HG02943 (cell line): Measurements from ENCODE around the gene RAD50.

Source experiments
- ATAC-seq: cut with Tn5 transposase; IDR thresholded peaks from one replicate; pipeline ENCODE4 v1.9.1; 2021; ENCODE audit warnings: mild to moderate bottlenecking, low read depth, moderate library complexity; ENCODE audit not compliant: unreplicated experiment

RAD50 gene

GRCh38 chr5:132673488-132673887, 116.7 kb downstream of the RAD50 start:
- no peak for ATAC-seq

GRCh38 chr5:132673939-132674630, 117.3 kb downstream of the RAD50 start, which contains the start of gene IL4:
TSS of gene IL4 (plus strand) at chr5:132673989. CDS start at chr5:132674051, 62 bp downstream.
- no peak for ATAC-seq

GRCh38 chr5:132674671-132675506, 118.1 kb downstream of the RAD50 start:
- ATAC-seq: peak; percentile 85

- ATAC-seq: no peak
These were observed 119.3 kb downstream of the RAD50 start for GRCh38 chr5:132675936-132676689.

- no peak for ATAC-seq
These were observed 120.4 kb downstream of the RAD50 start for GRCh38 chr5:132677191-132677590.

- no peak for ATAC-seq
These were observed 121.1 kb downstream of the RAD50 start for GRCh38 chr5:132677682-132678400.

- ATAC-seq: no peak
These were observed 122.0 kb downstream of the RAD50 start for GRCh38 chr5:132678735-132679134.

GRCh38 chr5:132679166-132679565, 122.4 kb downstream of the RAD50 start:
- no peak for ATAC-seq

GRCh38 chr5:132679717-132680380, 123.1 kb downstream of the RAD50 start:
- no peak for ATAC-seq

GRCh38 chr5:132680780-132681475, 124.2 kb downstream of the RAD50 start:
- ATAC-seq: no peak

- no peak for ATAC-seq
These were observed 124.7 kb downstream of the RAD50 start for GRCh38 chr5:132681476-132681831.

GRCh38 chr5:132681983-132682382, 125.2 kb downstream of the RAD50 start:
- ATAC-seq: no peak

- ATAC-seq: no peak
These were observed 127.7 kb downstream of the RAD50 start for GRCh38 chr5:132684491-132684890.

GRCh38 chr5:132684922-132685720, 128.3 kb downstream of the RAD50 start:
- no peak for ATAC-seq

GRCh38 chr5:132686193-132686592, 129.4 kb downstream of the RAD50 start:
- ATAC-seq: no peak

- no peak for ATAC-seq
These were observed 131.2 kb downstream of the RAD50 start for GRCh38 chr5:132687995-132688394.

- peak; percentile 53 for ATAC-seq
These were observed 132.0 kb downstream of the RAD50 start for GRCh38 chr5:132688536-132689339.

GRCh38 chr5:132689513-132689912, 132.7 kb downstream of the RAD50 start:
- no peak for ATAC-seq
